Uterus (tissue), 2 donors: ENCODE measurements around the gene MOSPD2.

Source experiments
- POLR2A ChIP-seq, 2 donors: fragments of 450-650 bp; IDR thresholded peaks; one replicate each; pipeline ENCODE4 v1.6.1; 2016; ENCODE audit warnings: antibody characterized with exemption in 2 of 2, mild to moderate bottlenecking in 1 of 2, moderate library complexity in 1 of 2
- TF ChIP-seq, protein P1 (sequence below), 4 experiments: fragments of 200-600 bp in 2 of 4; fragments of 450-650 bp in 2 of 4; sonication (generic) in 2 of 4; IDR thresholded peaks; one replicate each; pipeline ENCODE4 v1.5.1; 2016 to 2019; ENCODE audit warnings: antibody characterized with exemption in 4 of 4, mild to moderate bottlenecking in 2 of 4, moderate library complexity in 1 of 4

DNA sequence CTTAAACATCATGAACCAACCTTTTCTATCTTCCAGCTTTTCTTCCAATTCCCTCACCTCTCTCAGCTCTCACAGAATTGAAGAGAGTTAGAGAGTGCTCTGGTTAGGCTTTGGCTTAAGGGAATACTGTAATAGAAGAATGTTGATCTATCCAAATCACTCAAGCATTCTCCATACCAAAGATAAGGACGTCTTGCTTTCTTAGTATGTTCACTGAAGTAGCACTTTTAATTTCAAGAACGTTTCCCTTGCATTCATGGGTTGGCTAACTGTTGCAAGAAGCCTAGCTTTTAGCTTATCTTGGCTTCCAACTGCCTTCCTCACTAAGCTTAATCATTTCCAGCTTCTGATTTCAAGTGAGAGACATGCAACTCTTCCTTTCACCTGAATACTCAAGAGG lies 43.6 kb upstream of the MOSPD2 start:
- TF ChIP-seq, protein P1, sequence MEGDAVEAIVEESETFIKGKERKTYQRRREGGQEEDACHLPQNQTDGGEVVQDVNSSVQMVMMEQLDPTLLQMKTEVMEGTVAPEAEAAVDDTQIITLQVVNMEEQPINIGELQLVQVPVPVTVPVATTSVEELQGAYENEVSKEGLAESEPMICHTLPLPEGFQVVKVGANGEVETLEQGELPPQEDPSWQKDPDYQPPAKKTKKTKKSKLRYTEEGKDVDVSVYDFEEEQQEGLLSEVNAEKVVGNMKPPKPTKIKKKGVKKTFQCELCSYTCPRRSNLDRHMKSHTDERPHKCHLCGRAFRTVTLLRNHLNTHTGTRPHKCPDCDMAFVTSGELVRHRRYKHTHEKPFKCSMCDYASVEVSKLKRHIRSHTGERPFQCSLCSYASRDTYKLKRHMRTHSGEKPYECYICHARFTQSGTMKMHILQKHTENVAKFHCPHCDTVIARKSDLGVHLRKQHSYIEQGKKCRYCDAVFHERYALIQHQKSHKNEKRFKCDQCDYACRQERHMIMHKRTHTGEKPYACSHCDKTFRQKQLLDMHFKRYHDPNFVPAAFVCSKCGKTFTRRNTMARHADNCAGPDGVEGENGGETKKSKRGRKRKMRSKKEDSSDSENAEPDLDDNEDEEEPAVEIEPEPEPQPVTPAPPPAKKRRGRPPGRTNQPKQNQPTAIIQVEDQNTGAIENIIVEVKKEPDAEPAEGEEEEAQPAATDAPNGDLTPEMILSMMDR (IDR thresholded peaks at IDR 0.05) = no peak
- TF ChIP-seq POLR2A (IDR thresholded peaks at IDR 0.05) = no peak
